ENCODE data around the gene WDR38. TPM values are rescaled to one million over a fixed set of nuclear protein-coding genes. Genes with fewer than 3 reads are reported as not detected.

WDR38 gene
- total and polyA plus RNA-seq, 8 donors, result not detected

DNA sequence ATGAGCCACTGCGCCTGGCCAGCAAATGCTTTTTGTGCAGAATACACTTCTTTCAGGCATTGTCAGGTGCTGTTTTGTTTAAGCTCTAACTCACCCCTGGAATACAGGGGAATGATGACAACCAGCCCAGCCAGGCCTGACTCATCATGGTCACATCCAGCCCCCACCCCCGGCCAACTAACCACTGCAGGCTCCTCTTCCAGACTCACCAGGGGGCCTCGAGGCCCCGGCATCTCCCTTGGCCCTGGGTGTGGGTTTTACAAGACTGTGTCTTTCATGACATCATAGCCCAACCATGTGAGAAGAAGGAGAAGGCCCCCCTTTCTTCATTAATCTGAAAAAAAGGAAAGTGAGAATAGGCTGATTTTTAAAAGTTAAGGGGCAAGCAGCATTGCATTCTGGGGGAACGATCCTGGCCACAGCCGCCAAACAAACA lies 40.8 kb upstream of the WDR38 start:
- DNase-seq, result peak in 1 of 2 donors; percentile 86
- H3K4me1 ChIP-seq, result peaks cover 0 to 18% (median 5%) of the 10 kb centered on the region in 4 donors
- TF ChIP-seq POLR2A (IDR thresholded peaks at IDR 0.05), result no peak
- TF ChIP-seq EP300 (IDR thresholded peaks at IDR 0.05), result no peak
- no peak for TF ChIP-seq POLR2AphosphoS5 (IDR thresholded peaks at IDR 0.05)
- TF ChIP-seq, protein P1, sequence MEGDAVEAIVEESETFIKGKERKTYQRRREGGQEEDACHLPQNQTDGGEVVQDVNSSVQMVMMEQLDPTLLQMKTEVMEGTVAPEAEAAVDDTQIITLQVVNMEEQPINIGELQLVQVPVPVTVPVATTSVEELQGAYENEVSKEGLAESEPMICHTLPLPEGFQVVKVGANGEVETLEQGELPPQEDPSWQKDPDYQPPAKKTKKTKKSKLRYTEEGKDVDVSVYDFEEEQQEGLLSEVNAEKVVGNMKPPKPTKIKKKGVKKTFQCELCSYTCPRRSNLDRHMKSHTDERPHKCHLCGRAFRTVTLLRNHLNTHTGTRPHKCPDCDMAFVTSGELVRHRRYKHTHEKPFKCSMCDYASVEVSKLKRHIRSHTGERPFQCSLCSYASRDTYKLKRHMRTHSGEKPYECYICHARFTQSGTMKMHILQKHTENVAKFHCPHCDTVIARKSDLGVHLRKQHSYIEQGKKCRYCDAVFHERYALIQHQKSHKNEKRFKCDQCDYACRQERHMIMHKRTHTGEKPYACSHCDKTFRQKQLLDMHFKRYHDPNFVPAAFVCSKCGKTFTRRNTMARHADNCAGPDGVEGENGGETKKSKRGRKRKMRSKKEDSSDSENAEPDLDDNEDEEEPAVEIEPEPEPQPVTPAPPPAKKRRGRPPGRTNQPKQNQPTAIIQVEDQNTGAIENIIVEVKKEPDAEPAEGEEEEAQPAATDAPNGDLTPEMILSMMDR (IDR thresholded peaks at IDR 0.05), result no peak
- peak overlapping the region in 3 of 5 donors; percentile 43 to 66 (median 61) for H3K27ac ChIP-seq
- intact Hi-C loops (cut with DNase I; ENCODE audit: low total_unique reads), result no loop called here
- no peaks in the 10 kb centered on the region for H3K27me3 ChIP-seq
- no peaks in the 10 kb centered on the region for H3K9me3 ChIP-seq
- H3K36me3 ChIP-seq, result peaks cover 0 to 8% (median 0%) of the 10 kb centered on the region in 4 donors
- H3K4me3 ChIP-seq, result no peak overlapping the region
- WGBS, 5 donors, result 60 to 76% (median 73%) methylated on average over 6 of the region's 6 CpGs

GRCh38 chr9:124813041-124813440 lies 40.2 kb upstream of the WDR38 start:
- Histone ChIP-seq H3K4me1 (peaks cover 0 to 18% (median 5%) of the 10 kb centered on the region in 4 donors), H3K36me3 (peaks cover 0 to 8% (median 0%) of the 10 kb centered on the region in 4 donors), H3K27me3 (no peaks in the 10 kb centered on the region), H3K4me3 (no peak overlapping the region), H3K27ac (peak overlapping the region in 1 of 5 donors; percentile 66), H3K9me3 (no peaks in the 10 kb centered on the region)
- TF ChIP-seq, protein P1 (IDR thresholded peaks at IDR 0.05), result no peak
- TF ChIP-seq POLR2AphosphoS5 (IDR thresholded peaks at IDR 0.05), result no peak
- TF ChIP-seq EP300 (IDR thresholded peaks at IDR 0.05), result no peak
- no peak for TF ChIP-seq POLR2A (IDR thresholded peaks at IDR 0.05)
- intact Hi-C loops (cut with DNase I; ENCODE audit: low total_unique reads), result no loop called here
- 82 to 94% (median 93%) methylated on average over 7 of the region's 7 CpGs for WGBS, 5 donors
- DNase-seq, result no peak

DNA sequence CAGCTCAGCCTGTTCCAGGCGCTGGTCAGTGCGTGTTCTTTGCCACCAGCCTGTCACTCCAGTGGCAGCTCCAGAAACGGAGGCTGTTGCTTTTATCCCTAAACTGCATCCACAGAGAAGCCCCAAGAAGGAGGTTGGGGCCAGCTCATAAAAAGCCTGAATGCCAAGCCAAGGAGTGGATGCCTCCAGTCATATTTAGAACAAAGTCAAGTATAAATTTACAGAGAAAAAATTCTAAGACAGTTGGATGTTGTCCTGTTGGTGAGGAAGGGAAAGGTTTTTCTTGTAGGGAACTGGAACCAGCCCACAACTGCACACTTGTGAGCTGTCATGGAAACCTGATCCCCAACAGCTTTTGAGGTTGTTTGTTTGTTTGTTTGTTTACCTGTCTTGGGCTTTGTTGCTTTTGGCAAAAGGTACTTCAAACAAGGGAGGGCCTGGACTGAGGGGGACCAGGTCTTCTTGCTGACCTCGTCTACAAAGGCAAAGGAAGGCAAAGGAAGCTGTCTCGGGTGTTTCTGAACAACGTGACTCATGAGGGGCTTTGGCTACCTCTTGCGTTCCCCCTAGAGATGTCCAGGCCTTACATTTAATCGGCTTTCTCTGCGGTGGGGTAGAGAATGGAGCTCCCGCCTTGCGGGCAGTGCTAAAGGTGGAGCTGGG lies 39.6 kb upstream of the WDR38 start:
- Histone ChIP-seq H3K27ac (peak overlapping the region in 1 of 5 donors; percentile 66), H3K9me3 (no peaks in the 10 kb centered on the region), H3K27me3 (no peaks in the 10 kb centered on the region), H3K36me3 (peaks cover 0 to 8% (median 0%) of the 10 kb centered on the region in 4 donors), H3K4me1 (peaks cover 0 to 18% (median 5%) of the 10 kb centered on the region in 4 donors), H3K4me3 (no peak overlapping the region)
- TF ChIP-seq EP300 (IDR thresholded peaks at IDR 0.05) (no peak), POLR2AphosphoS5 (IDR thresholded peaks at IDR 0.05) (no peak), POLR2A (IDR thresholded peaks at IDR 0.05) (no peak)
- TF ChIP-seq, protein P1 (IDR thresholded peaks at IDR 0.05), result no peak
- 72 to 87% (median 77%) methylated on average over 11 of the region's 11 CpGs for WGBS, 5 donors
- DNase-seq, result no peak
- intact Hi-C loops (cut with DNase I; ENCODE audit: low total_unique reads), result no loop called here

DNA sequence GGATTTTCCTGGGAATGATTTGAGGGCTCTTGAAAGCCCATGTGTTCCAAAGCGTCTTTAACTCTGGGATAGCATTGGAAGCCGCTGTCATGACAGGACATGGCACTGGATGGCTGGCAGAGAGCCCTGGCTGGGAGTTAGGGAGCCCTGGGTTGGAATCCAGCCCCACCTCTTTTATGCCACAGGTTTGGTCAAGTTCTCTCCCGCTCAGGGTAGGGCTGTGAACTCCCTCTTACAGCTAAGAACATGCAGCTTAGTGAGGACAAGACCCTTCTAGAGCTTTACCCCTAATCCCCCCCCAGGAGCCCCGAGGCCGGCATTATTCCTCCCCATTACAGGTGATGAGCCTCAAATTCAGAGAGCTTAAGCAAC lies 39.1 kb upstream of the WDR38 start:
- 72 to 82% (median 75%) methylated on average over 5 of the region's 5 CpGs for WGBS, 5 donors
- no peaks in the 10 kb centered on the region for H3K27me3 ChIP-seq

More for the DNA sequence above, 39.1 kb upstream of the WDR38 start:
- Histone ChIP-seq H3K36me3 (peaks cover 0 to 8% (median 0%) of the 10 kb centered on the region in 4 donors), H3K9me3 (no peaks in the 10 kb centered on the region), H3K27ac (no peak overlapping the region), H3K4me1 (peaks cover 0 to 18% (median 5%) of the 10 kb centered on the region in 4 donors), H3K4me3 (no peak overlapping the region)
- intact Hi-C loops (cut with DNase I; ENCODE audit: low total_unique reads), result no loop called here
- TF ChIP-seq POLR2A (IDR thresholded peaks at IDR 0.05), result no peak
- no peak for TF ChIP-seq EP300 (IDR thresholded peaks at IDR 0.05)
- TF ChIP-seq, protein P1 (IDR thresholded peaks at IDR 0.05), result no peak
- TF ChIP-seq POLR2AphosphoS5 (IDR thresholded peaks at IDR 0.05), result no peak
- DNase-seq, result no peak
